ENCODE measurements around the gene MYO5A.

MYO5A gene

GRCh38 chr15:52350423-52350822, 178.3 kb downstream of the MYO5A start:
- H3K9ac ChIP-seq (ENCODE audit: low read length in 2 of 2): no peak overlapping the region
- peaks cover 15 to 24% of the 10 kb centered on the region in 2 donors for H3K36me3 ChIP-seq (ENCODE audit: control insufficient read depth in 2 of 2, insufficient read depth in 2 of 2, low read length in 2 of 2)
- no peak overlapping the region for H3K4me3 ChIP-seq (ENCODE audit: low read length in 2 of 2)
- no peaks in the 10 kb centered on the region for H3K4me1 ChIP-seq (ENCODE audit: control insufficient read depth, insufficient read depth, low read length)
- H3K9me3 ChIP-seq (ENCODE audit: control insufficient read depth in 2 of 2, low read length in 2 of 2): no peaks in the 10 kb centered on the region
- H3K27me3 ChIP-seq (ENCODE audit: control insufficient read depth in 1 of 2, insufficient read depth in 2 of 2, low read length in 2 of 2): no peaks in the 10 kb centered on the region
- H3K27ac ChIP-seq (ENCODE audit: low read length): no peak overlapping the region

DNA sequence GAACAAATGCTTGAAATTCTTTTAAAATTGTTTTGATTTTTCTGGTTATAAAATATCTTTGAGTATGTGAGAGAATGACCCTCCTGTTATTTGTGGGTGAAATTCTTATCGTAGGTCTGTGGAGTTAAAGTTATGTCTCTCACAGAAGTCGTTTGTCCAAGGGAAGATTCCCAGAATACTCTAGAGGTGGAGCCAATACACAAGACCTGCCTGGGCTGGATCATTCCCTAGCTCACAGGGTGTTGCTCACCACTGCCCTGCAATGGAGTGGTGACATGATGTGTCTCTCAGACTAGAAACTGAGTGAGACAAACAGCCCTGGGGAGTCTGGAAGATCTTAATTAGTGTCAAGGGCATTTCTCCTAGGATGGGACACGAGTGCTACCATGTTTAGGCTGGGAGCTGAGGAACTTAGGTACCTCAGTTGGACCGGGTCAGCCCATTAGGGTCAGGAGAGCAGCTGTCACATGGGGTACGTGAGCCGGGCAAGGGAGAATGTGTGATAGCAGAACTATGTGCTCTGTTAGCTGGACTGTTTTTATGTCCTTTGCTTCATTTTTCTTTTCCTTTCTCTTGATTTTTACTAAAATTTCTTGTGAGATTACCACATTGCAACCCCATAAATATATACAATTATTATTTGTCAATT, 179.5 kb downstream of the MYO5A start:
- H3K36me3 ChIP-seq (ENCODE audit: control insufficient read depth in 2 of 2, insufficient read depth in 2 of 2, low read length in 2 of 2): peaks cover 15 to 24% of the 10 kb centered on the region in 2 donors
- H3K4me1 ChIP-seq (ENCODE audit: control insufficient read depth, insufficient read depth, low read length): no peaks in the 10 kb centered on the region
- H3K4me3 ChIP-seq (ENCODE audit: low read length in 2 of 2): no peak overlapping the region
- no peak overlapping the region for H3K9ac ChIP-seq (ENCODE audit: low read length in 2 of 2)
- H3K27me3 ChIP-seq (ENCODE audit: control insufficient read depth in 1 of 2, insufficient read depth in 2 of 2, low read length in 2 of 2): no peaks in the 10 kb centered on the region
- H3K9me3 ChIP-seq (ENCODE audit: control insufficient read depth in 2 of 2, low read length in 2 of 2): no peaks in the 10 kb centered on the region
- no peak overlapping the region for H3K27ac ChIP-seq (ENCODE audit: low read length)

DNA sequence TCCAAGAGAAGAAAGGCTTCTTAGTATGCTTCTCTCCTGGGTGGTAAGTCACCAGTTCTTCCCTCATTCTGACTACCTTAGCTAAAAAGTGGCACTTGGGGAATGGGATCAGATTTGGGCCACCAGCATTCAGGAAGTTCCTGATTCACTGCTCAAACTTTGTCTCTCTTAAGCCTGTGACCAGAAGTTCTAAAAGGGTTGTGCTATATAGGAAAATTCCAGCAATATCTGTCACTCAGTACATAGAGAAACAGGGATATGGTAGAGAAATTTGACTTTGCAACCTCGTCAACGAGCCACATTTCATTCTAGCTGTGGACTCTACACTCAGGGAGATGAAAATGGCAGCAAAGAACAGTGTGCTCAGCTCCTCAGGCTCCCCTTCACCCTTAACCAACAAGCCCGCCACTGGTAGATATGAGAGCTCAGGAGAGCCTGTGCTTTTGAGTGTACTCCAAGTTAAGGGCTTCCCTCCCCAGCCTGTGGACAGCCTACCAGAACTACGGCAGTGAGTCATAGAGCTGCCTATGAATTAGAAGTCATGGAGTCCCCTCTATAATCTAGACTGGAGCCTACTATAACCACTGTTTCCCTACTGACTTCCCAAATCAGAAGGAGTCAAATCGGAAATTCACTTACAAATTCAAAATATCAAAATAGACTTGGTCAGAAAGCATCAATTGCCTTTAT, 180.5 kb downstream of the MYO5A start:
- Histone ChIP-seq H3K36me3 (ENCODE audit: control insufficient read depth in 2 of 2, insufficient read depth in 2 of 2, low read length in 2 of 2) (peaks cover 13 to 23% of the 10 kb centered on the region in 2 donors), H3K27me3 (ENCODE audit: control insufficient read depth in 1 of 2, insufficient read depth in 2 of 2, low read length in 2 of 2) (no peaks in the 10 kb centered on the region), H3K4me1 (ENCODE audit: control insufficient read depth, insufficient read depth, low read length) (no peaks in the 10 kb centered on the region), H3K4me3 (ENCODE audit: low read length in 2 of 2) (no peak overlapping the region), H3K27ac (ENCODE audit: low read length) (no peak overlapping the region), H3K9me3 (ENCODE audit: control insufficient read depth in 2 of 2, low read length in 2 of 2) (no peaks in the 10 kb centered on the region), H3K9ac (ENCODE audit: low read length in 2 of 2) (no peak overlapping the region)

- no peak overlapping the region for H3K27ac ChIP-seq (ENCODE audit: low read length)
- H3K9ac ChIP-seq (ENCODE audit: low read length in 2 of 2): no peak overlapping the region
- no peak overlapping the region for H3K4me3 ChIP-seq (ENCODE audit: low read length in 2 of 2)
- no peaks in the 10 kb centered on the region for H3K27me3 ChIP-seq (ENCODE audit: control insufficient read depth in 1 of 2, insufficient read depth in 2 of 2, low read length in 2 of 2)
- H3K4me1 ChIP-seq (ENCODE audit: control insufficient read depth, insufficient read depth, low read length): no peaks in the 10 kb centered on the region
- peaks cover 3% of the 10 kb centered on the region in 2 donors for H3K36me3 ChIP-seq (ENCODE audit: control insufficient read depth in 2 of 2, insufficient read depth in 2 of 2, low read length in 2 of 2)
- H3K9me3 ChIP-seq (ENCODE audit: control insufficient read depth in 2 of 2, low read length in 2 of 2): no peaks in the 10 kb centered on the region
These were observed 184.1 kb downstream of the MYO5A start for GRCh38 chr15:52344592-52344991.

DNA sequence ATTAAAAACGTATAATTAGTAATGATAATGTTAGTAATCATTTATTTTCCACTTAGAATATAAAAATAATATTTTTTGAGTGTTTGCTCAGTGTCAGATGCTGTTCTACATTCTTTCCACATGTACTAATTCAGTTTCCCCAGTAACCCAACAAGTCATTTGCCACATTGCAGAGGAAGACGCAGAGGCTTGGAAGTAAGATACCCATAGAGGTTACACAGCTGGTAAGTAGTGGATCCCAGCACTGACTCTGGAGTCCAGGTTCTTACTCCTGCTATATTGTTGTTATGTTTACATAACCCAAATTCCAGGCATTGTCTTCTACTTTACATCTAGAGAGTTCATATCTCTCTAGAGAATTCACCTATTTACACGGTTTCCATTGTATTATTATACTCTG, 184.8 kb downstream of the MYO5A start:
- H3K9me3 ChIP-seq (ENCODE audit: control insufficient read depth in 2 of 2, low read length in 2 of 2): no peaks in the 10 kb centered on the region
- H3K36me3 ChIP-seq (ENCODE audit: control insufficient read depth in 2 of 2, insufficient read depth in 2 of 2, low read length in 2 of 2): peaks cover 0 to 5% of the 10 kb centered on the region in 2 donors
- H3K27me3 ChIP-seq (ENCODE audit: control insufficient read depth in 1 of 2, insufficient read depth in 2 of 2, low read length in 2 of 2): no peaks in the 10 kb centered on the region
- H3K4me1 ChIP-seq (ENCODE audit: control insufficient read depth, insufficient read depth, low read length): no peaks in the 10 kb centered on the region
- no peak overlapping the region for H3K9ac ChIP-seq (ENCODE audit: low read length in 2 of 2)
- no peak overlapping the region for H3K27ac ChIP-seq (ENCODE audit: low read length)
- no peak overlapping the region for H3K4me3 ChIP-seq (ENCODE audit: low read length in 2 of 2)

GRCh38 chr15:52340093-52340492, 188.6 kb downstream of the MYO5A start:
- Histone ChIP-seq H3K27ac (ENCODE audit: low read length) (no peak overlapping the region), H3K4me3 (ENCODE audit: low read length in 2 of 2) (no peak overlapping the region), H3K27me3 (ENCODE audit: control insufficient read depth in 1 of 2, insufficient read depth in 2 of 2, low read length in 2 of 2) (no peaks in the 10 kb centered on the region), H3K9ac (ENCODE audit: low read length in 2 of 2) (no peak overlapping the region), H3K36me3 (ENCODE audit: control insufficient read depth in 2 of 2, insufficient read depth in 2 of 2, low read length in 2 of 2) (peaks cover 0 to 7% of the 10 kb centered on the region in 2 donors), H3K4me1 (ENCODE audit: control insufficient read depth, insufficient read depth, low read length) (no peaks in the 10 kb centered on the region), H3K9me3 (ENCODE audit: control insufficient read depth in 2 of 2, low read length in 2 of 2) (no peaks in the 10 kb centered on the region)

- Histone ChIP-seq H3K4me3 (ENCODE audit: low read length in 2 of 2) (no peak overlapping the region), H3K27ac (ENCODE audit: low read length) (no peak overlapping the region), H3K9ac (ENCODE audit: low read length in 2 of 2) (no peak overlapping the region), H3K36me3 (ENCODE audit: control insufficient read depth in 2 of 2, insufficient read depth in 2 of 2, low read length in 2 of 2) (peaks cover 5 to 11% of the 10 kb centered on the region in 2 donors), H3K9me3 (ENCODE audit: control insufficient read depth in 2 of 2, low read length in 2 of 2) (no peaks in the 10 kb centered on the region), H3K4me1 (ENCODE audit: control insufficient read depth, insufficient read depth, low read length) (no peaks in the 10 kb centered on the region), H3K27me3 (ENCODE audit: control insufficient read depth in 1 of 2, insufficient read depth in 2 of 2, low read length in 2 of 2) (no peaks in the 10 kb centered on the region)
These were observed 189.8 kb downstream of the MYO5A start for GRCh38 chr15:52338891-52339290.

- Histone ChIP-seq H3K36me3 (ENCODE audit: control insufficient read depth in 2 of 2, insufficient read depth in 2 of 2, low read length in 2 of 2) (peaks cover 5 to 11% of the 10 kb centered on the region in 2 donors), H3K9ac (ENCODE audit: low read length in 2 of 2) (no peak overlapping the region), H3K9me3 (ENCODE audit: control insufficient read depth in 2 of 2, low read length in 2 of 2) (no peaks in the 10 kb centered on the region), H3K27ac (ENCODE audit: low read length) (no peak overlapping the region), H3K27me3 (ENCODE audit: control insufficient read depth in 1 of 2, insufficient read depth in 2 of 2, low read length in 2 of 2) (no peaks in the 10 kb centered on the region), H3K4me1 (ENCODE audit: control insufficient read depth, insufficient read depth, low read length) (no peaks in the 10 kb centered on the region), H3K4me3 (ENCODE audit: low read length in 2 of 2) (no peak overlapping the region)
These were observed 190.6 kb downstream of the MYO5A start for GRCh38 chr15:52338058-52338457.

DNA sequence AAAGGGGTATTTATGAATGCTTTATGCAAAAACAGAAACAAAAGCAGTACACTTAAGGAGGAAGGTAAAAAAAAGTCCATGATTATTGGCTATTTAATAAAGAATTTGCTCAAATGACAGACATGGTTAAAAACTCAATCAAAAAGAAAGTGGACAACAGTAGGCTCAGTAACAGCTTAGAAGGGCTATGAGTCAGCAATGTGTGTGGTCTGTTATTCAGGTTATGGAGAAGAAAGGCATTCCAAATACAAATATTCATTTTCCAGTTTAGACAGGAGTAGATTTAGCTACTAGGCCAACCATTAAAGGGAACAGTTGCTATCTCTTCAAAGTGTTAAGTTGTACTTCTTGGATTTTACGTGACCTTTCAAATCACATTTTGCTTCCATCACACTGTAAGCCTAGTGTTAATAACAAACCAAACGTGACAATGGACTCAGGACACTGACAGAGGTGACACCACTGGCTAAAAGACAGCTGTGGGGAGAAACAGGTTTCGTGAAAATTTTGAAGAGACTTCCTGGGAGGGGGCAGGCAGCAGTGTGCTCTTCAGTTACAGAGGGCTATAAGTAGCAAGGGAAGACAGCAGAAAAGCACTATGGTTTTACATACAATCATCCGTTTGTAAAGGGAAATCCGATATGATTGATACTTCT, 191.4 kb downstream of the MYO5A start:
- Histone ChIP-seq H3K9ac (ENCODE audit: low read length in 2 of 2) (no peak overlapping the region), H3K27ac (ENCODE audit: low read length) (no peak overlapping the region), H3K36me3 (ENCODE audit: control insufficient read depth in 2 of 2, insufficient read depth in 2 of 2, low read length in 2 of 2) (peaks cover 5 to 11% of the 10 kb centered on the region in 2 donors), H3K4me1 (ENCODE audit: control insufficient read depth, insufficient read depth, low read length) (no peaks in the 10 kb centered on the region), H3K27me3 (ENCODE audit: control insufficient read depth in 1 of 2, insufficient read depth in 2 of 2, low read length in 2 of 2) (no peaks in the 10 kb centered on the region), H3K9me3 (ENCODE audit: control insufficient read depth in 2 of 2, low read length in 2 of 2) (no peaks in the 10 kb centered on the region), H3K4me3 (ENCODE audit: low read length in 2 of 2) (no peak overlapping the region)

DNA sequence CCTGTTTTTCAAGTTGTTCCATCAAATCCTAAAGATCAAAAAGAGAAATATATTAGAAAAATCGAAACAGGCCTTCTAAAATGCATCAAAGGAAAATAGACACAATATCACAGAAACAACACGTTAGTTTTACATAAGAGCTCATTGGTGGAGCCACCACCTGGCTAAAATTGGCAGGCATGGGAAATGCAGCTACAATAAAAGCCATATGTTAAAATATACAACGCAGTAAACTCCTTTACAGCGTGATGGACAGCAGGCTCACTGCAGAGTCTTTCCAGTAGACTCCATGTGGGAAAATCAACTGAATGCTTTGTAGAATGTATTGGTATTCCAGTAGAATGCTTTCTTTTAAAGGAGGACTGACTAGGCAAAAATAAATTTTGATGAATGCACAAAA, 192.2 kb downstream of the MYO5A start:
- no peaks in the 10 kb centered on the region for H3K27me3 ChIP-seq (ENCODE audit: control insufficient read depth in 1 of 2, insufficient read depth in 2 of 2, low read length in 2 of 2)
- H3K9ac ChIP-seq (ENCODE audit: low read length in 2 of 2): no peak overlapping the region
- H3K4me3 ChIP-seq (ENCODE audit: low read length in 2 of 2): no peak overlapping the region
- H3K36me3 ChIP-seq (ENCODE audit: control insufficient read depth in 2 of 2, insufficient read depth in 2 of 2, low read length in 2 of 2): peaks cover 6 to 11% of the 10 kb centered on the region in 2 donors
- H3K27ac ChIP-seq (ENCODE audit: low read length): no peak overlapping the region
- H3K9me3 ChIP-seq (ENCODE audit: control insufficient read depth in 2 of 2, low read length in 2 of 2): no peaks in the 10 kb centered on the region
- no peaks in the 10 kb centered on the region for H3K4me1 ChIP-seq (ENCODE audit: control insufficient read depth, insufficient read depth, low read length)
